ENCODE data around the gene TNFRSF21. TPM values are rescaled to one million over a fixed set of nuclear protein-coding genes. Genes with fewer than 3 reads are reported as not detected.

The TNFRSF21 gene
- total RNA-seq, 1 experiment from 2014 or later, result 47.3 TPM

GRCh38 chr6:47247227-47247797, 62.4 kb downstream of the TNFRSF21 start (continued):
- TF ChIP-seq MXD4 (CRISPR knock-in tag; IDR thresholded peaks at IDR 0.05; ENCODE audit: borderline replicate concordance) (no peak), PREB (CRISPR knock-in tag; IDR thresholded peaks at IDR 0.05; ENCODE audit: borderline replicate concordance) (no peak), ZNF425 (CRISPR knock-in tag; conservative IDR thresholded peaks at IDR 0.05) (no peak), SP1 (CRISPR knock-in tag; conservative IDR thresholded peaks at IDR 0.05) (no peak), ZNF396 (CRISPR knock-in tag; IDR thresholded peaks at IDR 0.05; ENCODE audit: borderline replicate concordance) (no peak)

GRCh38 chr6:47246551-47246950, 63.2 kb downstream of the TNFRSF21 start:
- POLR2A ChIA-PET, result no interaction called here
- DNase-seq (ENCODE audit: low spot score) (no peak), ATAC-seq (no peak)
- Mint-ChIP-seq H3K4me3 (no peak overlapping the region), H3K4me1 (peaks cover 56% of the 10 kb centered on the region), H3K27me3 (ENCODE audit: low read depth) (no peaks in the 10 kb centered on the region), H3K9me3 (peaks cover 5% of the 10 kb centered on the region), H3K36me3 (peaks cover 16% of the 10 kb centered on the region), H3K27ac (no peak overlapping the region)
- CTCF ChIA-PET, result no interaction called here
- TF ChIP-seq TCF7 (CRISPR knock-in tag; IDR thresholded peaks at IDR 0.05; ENCODE audit: low read depth), result no peak
- no peak for TF ChIP-seq HMGXB4 (CRISPR knock-in tag; IDR thresholded peaks at IDR 0.05)
- no peak for TF ChIP-seq ZBTB21 (CRISPR knock-in tag; IDR thresholded peaks at IDR 0.05; ENCODE audit: borderline replicate concordance)
- no peak for TF ChIP-seq JUN (CRISPR knock-in tag; IDR thresholded peaks at IDR 0.05)

- no peak for ATAC-seq
- H3K4me3 Mint-ChIP-seq, result no peak overlapping the region
- ChIA-PET CTCF (no interaction called here), POLR2A (interaction anchor here (0.6 kb wide), 1 partner anchor 49 kb away, joined by 3 read pairs; no protein-coding TSS in a partner anchor)
- H3K27ac Mint-ChIP-seq, result no peak overlapping the region
- peaks cover 16% of the 10 kb centered on the region for H3K36me3 Mint-ChIP-seq
- H3K9me3 Mint-ChIP-seq, result peaks cover 5% of the 10 kb centered on the region
- TF ChIP-seq GTF2I (CRISPR knock-in tag; conservative IDR thresholded peaks at IDR 0.05) (no peak), RORB (CRISPR knock-in tag; IDR thresholded peaks at IDR 0.05) (no peak), ZNF416 (CRISPR knock-in tag; IDR thresholded peaks at IDR 0.05) (no peak), ZNF219 (CRISPR knock-in tag; IDR thresholded peaks at IDR 0.05; ENCODE audit: borderline replicate concordance) (no peak), CDX4 (CRISPR knock-in tag; IDR thresholded peaks at IDR 0.05; ENCODE audit: borderline replicate concordance) (no peak), ESRRA (CRISPR knock-in tag; IDR thresholded peaks at IDR 0.05; ENCODE audit: borderline replicate concordance) (no peak), ZMAT4 (CRISPR knock-in tag; IDR thresholded peaks at IDR 0.05) (no peak)
- H3K27me3 Mint-ChIP-seq (ENCODE audit: low read depth), result no peaks in the 10 kb centered on the region
- H3K4me1 Mint-ChIP-seq, result peaks cover 56% of the 10 kb centered on the region
- DNase-seq (ENCODE audit: low spot score), result no peak
Measured at GRCh38 chr6:47245745-47246371, 63.8 kb downstream of the TNFRSF21 start.

Measured in WTC11 (cell line).